ENCODE data around the gene SIGLEC7.
A peak's percentile ranks its signal among the peaks of the same experiment; 100 is the strongest.

SIGLEC7 gene

GRCh38 chr19:51097796-51098195, 44.3 kb upstream of the SIGLEC7 start:
- no peak for DNase-seq (ENCODE audit: low read depth)
- no peak for TF ChIP-seq CTCF (conservative IDR thresholded peaks at IDR 0.05; ENCODE audit: low read depth, low read length)
- no peak overlapping the region for H3K4me3 ChIP-seq (ENCODE audit: low read depth, low read length)

- no peak overlapping the region for H3K4me3 ChIP-seq (ENCODE audit: low read depth, low read length)
- peak; percentile 52 for DNase-seq (ENCODE audit: low read depth)
- TF ChIP-seq CTCF (conservative IDR thresholded peaks at IDR 0.05; ENCODE audit: low read depth, low read length): no peak
Observed at GRCh38 chr19:51098365-51099046, 43.6 kb upstream of the SIGLEC7 start.

- H3K4me3 ChIP-seq (ENCODE audit: low read depth, low read length): no peak overlapping the region
- TF ChIP-seq CTCF (conservative IDR thresholded peaks at IDR 0.05; ENCODE audit: low read depth, low read length): no peak
- DNase-seq (ENCODE audit: low read depth): no peak
Observed at GRCh38 chr19:51099047-51099382, 43.1 kb upstream of the SIGLEC7 start.

GRCh38 chr19:51100601-51101000, 41.5 kb upstream of the SIGLEC7 start:
- H3K4me3 ChIP-seq (ENCODE audit: low read depth, low read length): no peak overlapping the region
- TF ChIP-seq CTCF (conservative IDR thresholded peaks at IDR 0.05; ENCODE audit: low read depth, low read length): no peak
- DNase-seq (ENCODE audit: low read depth): no peak

- TF ChIP-seq CTCF (conservative IDR thresholded peaks at IDR 0.05; ENCODE audit: low read depth, low read length): no peak
- H3K4me3 ChIP-seq (ENCODE audit: low read depth, low read length): no peak overlapping the region
- DNase-seq (ENCODE audit: low read depth): no peak
Observed at GRCh38 chr19:51101171-51101865, 40.8 kb upstream of the SIGLEC7 start.

- no peak for DNase-seq (ENCODE audit: low read depth)
- TF ChIP-seq CTCF (conservative IDR thresholded peaks at IDR 0.05; ENCODE audit: low read depth, low read length): no peak
- H3K4me3 ChIP-seq (ENCODE audit: low read depth, low read length): no peak overlapping the region
Observed at GRCh38 chr19:51102991-51103390, 39.1 kb upstream of the SIGLEC7 start.

GRCh38 chr19:51103926-51104341, 38.2 kb upstream of the SIGLEC7 start:
- DNase-seq (ENCODE audit: low read depth): no peak
- no peak for TF ChIP-seq CTCF (conservative IDR thresholded peaks at IDR 0.05; ENCODE audit: low read depth, low read length)
- H3K4me3 ChIP-seq (ENCODE audit: low read depth, low read length): peak overlapping the region; percentile 14
